Brain microvascular endothelial cell (primary cell): Measurements from ENCODE around the gene GINS1.

Source experiments
- DNase-seq: peaks from one replicate; pipeline ENCODE4 v3.0.0-alpha.2; 2020
- H3K27ac ChIP-seq: fragments of 250-450 bp; sonication (Bioruptor Pico); 2 replicates; pipeline ENCODE4 v1.5.1; 2020; ENCODE audit warnings: mild to moderate bottlenecking, moderate library complexity
- H3K27me3 ChIP-seq: fragments of 250-450 bp; sonication (Bioruptor Pico); replicated peaks from 2 replicates; pipeline ENCODE4 v1.5.1; 2020; ENCODE audit warnings: mild to moderate bottlenecking
- H3K36me3 ChIP-seq: fragments of 250-450 bp; sonication (Bioruptor Pico); replicated peaks from 2 replicates; pipeline ENCODE4 v1.5.1; 2020; ENCODE audit warnings: mild to moderate bottlenecking
- H3K4me3 ChIP-seq: 2 replicates; pipeline ENCODE4 v1.5.1; 2011; ENCODE audit warnings: low read depth, mild to moderate bottlenecking, control low read depth, low read length, moderate library complexity
- in situ Hi-C: cut with HindIII; loops from 2 replicates; pipeline ENCODE4 v1.10.0; 2017; ENCODE audit warnings: low sequenced_read_pairs, low pct_ligation_motif_present
- TF ChIP-seq, protein P1 (sequence below): IDR thresholded peaks from 2 replicates; pipeline ENCODE4 v1.5.1; 2011; ENCODE audit warnings: low read depth, mild to moderate bottlenecking, moderate library complexity, low read length, control low read depth, inconsistent platforms; ENCODE audit errors: missing control alignments

GINS1 gene

DNA sequence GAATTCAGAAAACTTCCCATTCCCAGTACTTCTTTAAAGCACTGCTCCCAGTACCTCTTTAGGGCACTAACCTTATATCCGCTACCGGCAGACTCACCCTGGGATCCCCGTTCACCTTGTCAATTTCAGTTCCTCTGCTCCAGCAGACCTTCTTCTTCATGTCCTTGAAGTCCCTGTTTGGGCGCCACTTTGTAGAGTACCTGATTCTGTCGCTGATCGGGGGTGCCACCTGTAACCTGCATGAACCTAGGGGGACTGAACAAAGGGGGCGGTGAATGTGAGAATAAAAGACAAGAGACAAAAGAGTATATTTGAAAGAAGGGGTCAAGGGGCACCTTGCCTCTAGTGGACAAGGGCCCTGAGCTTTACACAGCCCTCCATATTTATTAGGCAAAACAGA lies 4.9 kb upstream of the GINS1 start:
- H3K36me3 ChIP-seq = no peaks in the 10 kb centered on the region
- H3K4me3 ChIP-seq = no peak overlapping the region
- TF ChIP-seq, protein P1, sequence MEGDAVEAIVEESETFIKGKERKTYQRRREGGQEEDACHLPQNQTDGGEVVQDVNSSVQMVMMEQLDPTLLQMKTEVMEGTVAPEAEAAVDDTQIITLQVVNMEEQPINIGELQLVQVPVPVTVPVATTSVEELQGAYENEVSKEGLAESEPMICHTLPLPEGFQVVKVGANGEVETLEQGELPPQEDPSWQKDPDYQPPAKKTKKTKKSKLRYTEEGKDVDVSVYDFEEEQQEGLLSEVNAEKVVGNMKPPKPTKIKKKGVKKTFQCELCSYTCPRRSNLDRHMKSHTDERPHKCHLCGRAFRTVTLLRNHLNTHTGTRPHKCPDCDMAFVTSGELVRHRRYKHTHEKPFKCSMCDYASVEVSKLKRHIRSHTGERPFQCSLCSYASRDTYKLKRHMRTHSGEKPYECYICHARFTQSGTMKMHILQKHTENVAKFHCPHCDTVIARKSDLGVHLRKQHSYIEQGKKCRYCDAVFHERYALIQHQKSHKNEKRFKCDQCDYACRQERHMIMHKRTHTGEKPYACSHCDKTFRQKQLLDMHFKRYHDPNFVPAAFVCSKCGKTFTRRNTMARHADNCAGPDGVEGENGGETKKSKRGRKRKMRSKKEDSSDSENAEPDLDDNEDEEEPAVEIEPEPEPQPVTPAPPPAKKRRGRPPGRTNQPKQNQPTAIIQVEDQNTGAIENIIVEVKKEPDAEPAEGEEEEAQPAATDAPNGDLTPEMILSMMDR = no peak
- no peak for DNase-seq
- H3K27ac ChIP-seq = no peak overlapping the region
- in situ Hi-C loops = no loop called here
- no peaks in the 10 kb centered on the region for H3K27me3 ChIP-seq

DNA sequence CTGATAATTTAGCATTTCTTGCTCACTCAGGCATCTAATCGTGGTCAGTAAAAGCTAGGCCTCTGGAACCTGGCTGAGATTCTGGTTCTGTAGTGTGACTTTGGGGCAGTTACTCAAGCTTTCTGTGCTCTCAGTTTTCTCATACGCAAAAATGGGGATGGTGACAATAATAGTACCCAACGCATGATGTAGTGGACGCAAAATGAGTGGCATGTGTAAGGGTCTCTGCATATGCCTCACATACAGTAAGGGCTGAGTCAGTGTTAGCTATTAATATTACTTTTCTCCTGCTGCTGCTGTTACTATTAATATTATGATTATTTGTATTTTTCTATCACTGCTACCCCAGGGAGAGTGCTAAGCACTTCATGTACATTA lies 686 bp downstream of the GINS1 start:
- Histone ChIP-seq H3K4me3 (peak overlapping the region; percentile 87), H3K36me3 (no peaks in the 10 kb centered on the region), H3K27me3 (no peaks in the 10 kb centered on the region), H3K27ac (peak overlapping the region; percentile 33)
- TF ChIP-seq, protein P1 = no peak
- DNase-seq = no peak
- in situ Hi-C loops = no loop called here

DNA sequence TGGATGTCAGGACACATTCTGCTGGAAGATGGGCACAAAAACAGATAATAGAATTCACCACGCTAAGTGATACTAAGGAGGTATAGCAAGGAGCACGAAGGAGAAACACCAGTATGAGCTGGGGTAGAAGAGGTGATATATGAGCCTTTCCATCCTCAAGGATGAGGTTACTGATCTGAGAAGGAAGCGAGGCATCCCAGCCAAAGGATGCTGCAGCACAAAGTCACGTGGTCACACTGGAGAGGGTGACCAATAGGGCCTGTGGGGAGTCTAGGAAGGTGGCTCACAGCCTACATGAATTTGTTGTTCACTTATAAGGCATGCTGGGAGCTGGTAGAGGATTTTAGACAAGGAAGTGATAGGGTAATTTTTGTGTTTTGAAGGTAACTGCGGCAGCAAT lies 1.4 kb downstream of the GINS1 start:
- in situ Hi-C loops = no loop called here

DNA sequence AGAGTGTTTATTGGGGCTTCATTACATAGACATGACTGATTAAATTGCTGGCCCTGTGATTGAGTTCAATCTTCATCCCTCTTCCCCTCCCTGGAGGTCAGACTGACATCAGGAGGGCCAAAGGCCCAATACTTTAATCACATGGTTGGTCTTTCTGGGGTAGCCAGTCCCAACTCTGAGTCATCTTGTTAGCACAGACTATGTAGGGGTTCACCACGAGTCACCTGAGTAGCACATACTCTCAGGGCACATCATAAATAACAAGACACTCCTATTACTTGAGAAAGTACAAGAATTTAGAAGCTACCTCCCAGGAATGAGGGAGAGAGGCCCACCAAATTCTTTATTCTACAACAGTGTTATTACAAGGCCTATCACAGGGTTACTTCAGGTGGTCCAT lies 11.3 kb downstream of the GINS1 start:
- in situ Hi-C loops = no loop called here
- TF ChIP-seq, protein P1 = no peak
- DNase-seq = no peak
- H3K36me3 ChIP-seq = no peaks in the 10 kb centered on the region
- H3K4me3 ChIP-seq = no peak overlapping the region
- no peak overlapping the region for H3K27ac ChIP-seq
- H3K27me3 ChIP-seq = no peaks in the 10 kb centered on the region

More for the DNA sequence above, 1.4 kb downstream of the GINS1 start:
- no peaks in the 10 kb centered on the region for H3K27me3 ChIP-seq
- no peak for DNase-seq
- TF ChIP-seq, protein P1 = no peak
- peak overlapping the region; percentile 87 for H3K4me3 ChIP-seq
- no peak overlapping the region for H3K27ac ChIP-seq
- no peaks in the 10 kb centered on the region for H3K36me3 ChIP-seq

DNA sequence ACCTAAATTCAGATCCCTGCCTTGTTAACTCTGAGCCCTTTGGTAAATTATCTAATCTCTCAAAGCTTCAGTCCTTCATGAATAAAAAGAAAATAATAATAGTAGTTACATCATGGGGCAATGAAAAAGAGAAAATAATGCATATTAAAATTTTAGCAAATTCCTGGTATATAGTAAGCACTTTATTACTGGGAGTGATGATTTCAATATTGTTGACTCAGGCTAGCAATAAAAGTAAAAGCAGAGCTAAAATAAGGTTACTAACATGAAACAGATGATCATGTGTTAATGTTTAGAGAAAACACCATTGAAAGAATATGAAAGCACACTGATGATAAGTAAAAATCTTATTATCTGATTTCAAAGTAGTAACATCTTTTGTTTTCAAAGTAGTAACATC lies 13.6 kb downstream of the GINS1 start:
- no peak overlapping the region for H3K27ac ChIP-seq
- in situ Hi-C loops = no loop called here
- no peaks in the 10 kb centered on the region for H3K36me3 ChIP-seq
- DNase-seq = no peak
- no peak overlapping the region for H3K4me3 ChIP-seq
- TF ChIP-seq, protein P1 = no peak
- H3K27me3 ChIP-seq = no peaks in the 10 kb centered on the region

DNA sequence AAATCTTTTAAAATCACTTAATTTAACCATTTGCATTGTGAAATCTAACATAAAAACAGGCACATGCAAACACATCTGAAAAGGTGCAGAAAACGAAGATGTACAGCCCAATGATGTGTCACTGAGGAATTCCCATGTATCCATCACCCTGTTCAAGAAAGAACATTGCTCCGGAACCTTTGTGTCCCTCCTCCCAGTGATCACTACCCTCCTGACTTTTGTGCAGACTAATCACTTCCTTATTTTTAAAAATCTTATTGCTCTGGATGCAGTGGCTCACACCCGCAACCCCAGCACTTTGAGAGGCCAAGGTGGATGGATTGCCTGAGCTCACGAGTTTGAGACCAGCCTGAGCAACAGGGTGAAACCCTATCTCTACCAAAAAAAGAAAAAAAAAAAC lies 14.6 kb downstream of the GINS1 start:
- Histone ChIP-seq H3K27me3 (no peaks in the 10 kb centered on the region), H3K27ac (no peak overlapping the region), H3K36me3 (no peaks in the 10 kb centered on the region), H3K4me3 (no peak overlapping the region)
- DNase-seq = no peak
- in situ Hi-C loops = no loop called here
- TF ChIP-seq, protein P1 = no peak
